Measurements from ENCODE around the gene IRF2.

Gene IRF2

DNA sequence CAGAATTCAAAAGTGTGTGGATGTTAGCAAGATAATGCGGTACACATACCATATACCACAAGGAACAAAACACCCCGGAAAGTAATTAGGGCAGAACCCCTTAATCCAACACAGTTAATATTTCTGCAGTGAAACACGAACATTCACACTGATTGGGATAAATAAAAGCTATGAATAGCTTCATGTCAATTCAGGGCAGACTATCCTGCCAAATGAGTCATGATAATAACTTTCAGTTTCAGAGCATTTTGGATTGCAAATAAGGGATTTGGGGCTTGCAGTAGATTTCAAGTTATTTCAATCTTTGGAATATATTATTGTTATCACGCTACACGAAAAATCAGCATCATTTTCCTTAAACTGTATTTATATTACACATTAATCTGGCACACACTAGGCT is 24.3 kb downstream of the IRF2 start:
- peak overlapping the region; percentile 35 for H3K4me2 ChIP-seq
- H3K27ac ChIP-seq, result no peak overlapping the region; the same call in 1 of the 2 replicates
- H3K36me3 ChIP-seq (ENCODE audit: insufficient read depth), result no peaks in the 10 kb centered on the region
- H3K4me1 ChIP-seq (ENCODE audit: low read depth, poor library complexity, severe bottlenecking), result peaks cover 94% of the 10 kb centered on the region
- H2AFZ ChIP-seq (ENCODE audit: low read depth), result no peak overlapping the region
- peaks cover 96% of the 10 kb centered on the region for H3K79me2 ChIP-seq (ENCODE audit: insufficient read depth, low read depth)
- no peaks in the 10 kb centered on the region for H4K20me1 ChIP-seq (ENCODE audit: insufficient read depth)
- no peak overlapping the region for H3K9ac ChIP-seq
- TF ChIP-seq, protein P1, sequence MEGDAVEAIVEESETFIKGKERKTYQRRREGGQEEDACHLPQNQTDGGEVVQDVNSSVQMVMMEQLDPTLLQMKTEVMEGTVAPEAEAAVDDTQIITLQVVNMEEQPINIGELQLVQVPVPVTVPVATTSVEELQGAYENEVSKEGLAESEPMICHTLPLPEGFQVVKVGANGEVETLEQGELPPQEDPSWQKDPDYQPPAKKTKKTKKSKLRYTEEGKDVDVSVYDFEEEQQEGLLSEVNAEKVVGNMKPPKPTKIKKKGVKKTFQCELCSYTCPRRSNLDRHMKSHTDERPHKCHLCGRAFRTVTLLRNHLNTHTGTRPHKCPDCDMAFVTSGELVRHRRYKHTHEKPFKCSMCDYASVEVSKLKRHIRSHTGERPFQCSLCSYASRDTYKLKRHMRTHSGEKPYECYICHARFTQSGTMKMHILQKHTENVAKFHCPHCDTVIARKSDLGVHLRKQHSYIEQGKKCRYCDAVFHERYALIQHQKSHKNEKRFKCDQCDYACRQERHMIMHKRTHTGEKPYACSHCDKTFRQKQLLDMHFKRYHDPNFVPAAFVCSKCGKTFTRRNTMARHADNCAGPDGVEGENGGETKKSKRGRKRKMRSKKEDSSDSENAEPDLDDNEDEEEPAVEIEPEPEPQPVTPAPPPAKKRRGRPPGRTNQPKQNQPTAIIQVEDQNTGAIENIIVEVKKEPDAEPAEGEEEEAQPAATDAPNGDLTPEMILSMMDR (conservative IDR thresholded peaks at IDR 0.05; ENCODE audit: low read depth, low read length), result no peak
- no peak overlapping the region for H3K4me3 ChIP-seq (IDR thresholded peaks at IDR 0.05; ENCODE audit: insufficient read depth, low read depth, low read length)
- no peaks in the 10 kb centered on the region for H3K27me3 ChIP-seq (ENCODE audit: insufficient read depth, low read depth)

DNA sequence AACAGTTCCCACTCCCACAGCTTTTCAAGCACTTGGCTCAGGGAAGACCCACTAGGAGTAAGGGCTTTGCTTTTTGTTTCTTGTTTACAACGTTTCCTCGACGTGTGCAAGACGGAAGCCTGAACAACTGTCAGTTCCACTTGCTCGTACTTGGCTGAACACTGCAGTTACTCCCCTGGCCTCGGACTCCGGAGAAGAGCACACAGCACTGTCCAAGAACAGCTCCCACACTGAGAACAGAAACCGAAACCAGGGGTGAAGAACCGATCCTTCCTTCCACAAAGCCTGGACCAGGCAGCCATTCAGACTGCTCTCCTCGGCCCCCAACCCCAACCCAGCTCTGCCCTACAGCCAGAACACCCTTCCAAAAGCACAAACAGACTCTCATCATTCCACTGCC is 25.5 kb downstream of the IRF2 start:
- Histone ChIP-seq H4K20me1 (ENCODE audit: insufficient read depth) (no peaks in the 10 kb centered on the region), H3K36me3 (ENCODE audit: insufficient read depth) (no peaks in the 10 kb centered on the region), H3K4me3 (IDR thresholded peaks at IDR 0.05; ENCODE audit: insufficient read depth, low read depth, low read length) (no peak overlapping the region), H3K79me2 (ENCODE audit: insufficient read depth, low read depth) (peaks cover 97% of the 10 kb centered on the region), H3K27ac (peak overlapping the region; percentile 41; the same call in 1 of the 2 replicates), H3K4me1 (ENCODE audit: low read depth, poor library complexity, severe bottlenecking) (peaks cover 95% of the 10 kb centered on the region), H3K27me3 (ENCODE audit: insufficient read depth, low read depth) (no peaks in the 10 kb centered on the region), H2AFZ (ENCODE audit: low read depth) (no peak overlapping the region), H3K9ac (peak overlapping the region; percentile 25; the same call in 1 of the 2 replicates), H3K4me2 (peak overlapping the region; percentile 35)
- TF ChIP-seq, protein P1 (conservative IDR thresholded peaks at IDR 0.05; ENCODE audit: low read depth, low read length), result no peak

DNA sequence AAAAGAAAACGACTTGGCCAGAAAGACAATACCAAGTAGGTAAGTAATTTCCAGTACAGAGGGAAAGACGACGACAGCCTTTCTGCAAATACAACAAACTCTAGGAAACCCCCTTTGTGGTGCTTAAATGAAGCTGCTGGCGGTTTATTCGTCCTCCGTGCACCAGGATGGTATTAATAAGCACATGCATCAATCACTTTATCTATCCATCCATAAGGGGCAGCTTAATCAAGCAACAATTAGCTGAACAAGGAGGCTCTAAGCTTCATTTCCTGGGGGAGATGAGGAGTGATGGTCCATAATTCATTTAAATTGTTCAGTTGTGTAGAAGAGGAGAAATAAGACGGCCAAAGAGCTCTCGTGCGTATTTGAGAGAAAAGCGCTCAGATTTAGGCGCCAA is 26.2 kb downstream of the IRF2 start:
- Histone ChIP-seq H4K20me1 (ENCODE audit: insufficient read depth) (no peaks in the 10 kb centered on the region), H2AFZ (ENCODE audit: low read depth) (no peak overlapping the region), H3K79me2 (ENCODE audit: insufficient read depth, low read depth) (peaks cover 98% of the 10 kb centered on the region), H3K4me1 (ENCODE audit: low read depth, poor library complexity, severe bottlenecking) (peaks cover 95% of the 10 kb centered on the region), H3K9ac (peak overlapping the region; percentile 25; the same call in 1 of the 2 replicates), H3K4me3 (IDR thresholded peaks at IDR 0.05; ENCODE audit: insufficient read depth, low read depth, low read length) (no peak overlapping the region), H3K36me3 (ENCODE audit: insufficient read depth) (no peaks in the 10 kb centered on the region), H3K27me3 (ENCODE audit: insufficient read depth, low read depth) (no peaks in the 10 kb centered on the region), H3K4me2 (peak overlapping the region; percentile 35), H3K27ac (peak overlapping the region; percentile 41; the same call in 1 of the 2 replicates)
- TF ChIP-seq, protein P1 (conservative IDR thresholded peaks at IDR 0.05; ENCODE audit: low read depth, low read length), result no peak

DNA sequence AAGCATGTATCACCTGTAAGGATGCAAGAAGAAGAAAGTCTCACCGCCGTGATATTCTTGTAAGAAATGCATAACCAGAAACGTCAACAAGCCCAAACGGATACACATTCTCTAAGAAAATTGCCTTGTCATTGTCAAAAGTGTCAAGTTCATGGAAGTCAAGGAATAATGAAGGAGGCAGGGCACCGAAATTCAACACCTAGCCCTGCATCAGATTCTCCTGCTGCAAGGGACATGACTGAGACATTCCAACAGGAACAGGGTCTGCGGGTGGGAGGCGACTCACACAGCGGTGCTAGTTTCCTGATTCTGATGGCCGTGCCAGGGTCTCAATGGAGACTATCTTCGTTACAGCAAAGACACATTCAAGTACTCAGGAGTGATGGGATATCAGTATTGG is 26.7 kb downstream of the IRF2 start:
- H3K4me2 ChIP-seq, result no peak overlapping the region
- TF ChIP-seq, protein P1 (conservative IDR thresholded peaks at IDR 0.05; ENCODE audit: low read depth, low read length), result no peak
- H3K9ac ChIP-seq, result no peak overlapping the region
- H3K79me2 ChIP-seq (ENCODE audit: insufficient read depth, low read depth), result peaks cover 97% of the 10 kb centered on the region
- H3K4me3 ChIP-seq (IDR thresholded peaks at IDR 0.05; ENCODE audit: insufficient read depth, low read depth, low read length), result no peak overlapping the region
- H3K4me1 ChIP-seq (ENCODE audit: low read depth, poor library complexity, severe bottlenecking), result peaks cover 93% of the 10 kb centered on the region
- H2AFZ ChIP-seq (ENCODE audit: low read depth), result no peak overlapping the region
- no peaks in the 10 kb centered on the region for H3K36me3 ChIP-seq (ENCODE audit: insufficient read depth)
- no peak overlapping the region for H3K27ac ChIP-seq
- H4K20me1 ChIP-seq (ENCODE audit: insufficient read depth), result no peaks in the 10 kb centered on the region
- no peaks in the 10 kb centered on the region for H3K27me3 ChIP-seq (ENCODE audit: insufficient read depth, low read depth)
